Gastroesophageal sphincter (tissue), 4 donors: ENCODE data around the gene WSB2. TPM values are rescaled to one million over a fixed set of nuclear protein-coding genes. Genes with fewer than 3 reads are reported as not detected.

Source experiments
- ATAC-seq: fragments of 150-250 bp; one replicate; pipeline ENCODE4 v1.9.1; 2016; ENCODE audit warnings: mild to moderate bottlenecking, moderate library complexity
- H3K27ac ChIP-seq, 4 donors: fragments of 200-600 bp; sonication (generic) in 3 of 4; 1 replicate in 3 of 4; 2 replicates in 1 of 4; pipeline ENCODE4 v1.5.1; 2016 to 2019
- H3K27me3 ChIP-seq: fragments of 200-600 bp; sonication (generic); one replicate; pipeline ENCODE4 v1.5.1; 2019
- H3K36me3 ChIP-seq, 2 donors: fragments of 200-600 bp; sonication (generic); one replicate each; pipeline ENCODE4 v1.5.1; 2019; ENCODE audit warnings: control low read depth in 1 of 2
- H3K4me1 ChIP-seq, 3 donors: fragments of 200-600 bp; sonication (generic); 1 replicate in 2 of 3; 2 replicates in 1 of 3; pipeline ENCODE4 v1.5.1; 2016 to 2019; ENCODE audit warnings: control low read depth in 2 of 3
- H3K4me3 ChIP-seq, 2 donors: fragments of 200-600 bp; sonication (generic); one replicate each; pipeline ENCODE4 v1.5.1; 2019; ENCODE audit warnings: mild to moderate bottlenecking in 1 of 2, moderate library complexity in 1 of 2
- H3K9me3 ChIP-seq, 3 donors: fragments of 200-600 bp; sonication (generic); one replicate each; pipeline ENCODE4 v1.5.1; 2017 to 2019; ENCODE audit warnings: control low read depth in 2 of 3
- CTCF ChIP-seq, 4 experiments: fragments of 200-600 bp in 2 of 4; fragments of 450-650 bp in 2 of 4; sonication (generic) in 1 of 4; IDR thresholded peaks; one replicate each; pipeline ENCODE4 v1.5.1; 2017 to 2019; ENCODE audit warnings: antibody characterized with exemption in 4 of 4, mild to moderate bottlenecking in 2 of 4, moderate library complexity in 2 of 4
- EP300 ChIP-seq: sonication (generic); formaldehyde crosslinking; IDR thresholded peaks from one replicate; pipeline ENCODE4 v1.6.1; 2017; ENCODE audit warnings: antibody characterized with exemption, mild to moderate bottlenecking
- POLR2A ChIP-seq, 2 donors: fragments of 450-650 bp; IDR thresholded peaks; one replicate each; pipeline ENCODE4 v1.6.1; 2017; ENCODE audit warnings: antibody characterized with exemption in 2 of 2, mild to moderate bottlenecking in 2 of 2, moderate library complexity in 1 of 2
- POLR2AphosphoS5 ChIP-seq: sonication (generic); formaldehyde crosslinking; IDR thresholded peaks from one replicate; pipeline ENCODE4 v1.6.1; 2017; ENCODE audit warnings: antibody characterized with exemption
- WGBS, 2 donors: methylation state at CpG; one replicate each; pipeline ENCODE4 v1.1.5; 2018; ENCODE audit warnings: low coverage in 1 of 2; 5-methylcytosine and 5-hydroxymethylcytosine counted together
- total RNA-seq, 4 donors: library from RNA; depleted of rRNA; stranded (reverse); fragments of >200 nt; gene quantifications; one replicate each; pipeline ENCODE4 v1.1.0, GENCODE V29; 2016

The WSB2 gene
- total RNA-seq, 4 donors from 2014 or later: 73.0 to 85.9 (median 81.5) TPM

GRCh38 chr12:118044577-118044976 is 16.4 kb downstream of the WSB2 start:
- TF ChIP-seq EP300: no peak
- no peak for TF ChIP-seq POLR2AphosphoS5
- peaks cover 0 to 96% of the 10 kb centered on the region in 2 donors for H3K36me3 ChIP-seq
- no peak overlapping the region for H3K27ac ChIP-seq
- no peak for ATAC-seq
- H3K9me3 ChIP-seq: no peaks in the 10 kb centered on the region
- no peak overlapping the region for H3K4me3 ChIP-seq
- 86 to 97% methylated on average over 7 to 8 of the region's 8 CpGs for WGBS, 2 donors
- H3K27me3 ChIP-seq: no peaks in the 10 kb centered on the region
- no peaks in the 10 kb centered on the region for H3K4me1 ChIP-seq

GRCh38 chr12:118044075-118044474 is 16.9 kb downstream of the WSB2 start:
- 80 to 89% methylated on average over 1 to 2 of the region's 2 CpGs for WGBS, 2 donors
- no peaks in the 10 kb centered on the region for H3K9me3 ChIP-seq
- H3K27me3 ChIP-seq: no peaks in the 10 kb centered on the region
- no peaks in the 10 kb centered on the region for H3K4me1 ChIP-seq
- ATAC-seq: no peak
- no peak for TF ChIP-seq POLR2A (IDR thresholded peaks at IDR 0.05)
- TF ChIP-seq POLR2AphosphoS5: no peak
- no peak for TF ChIP-seq EP300
- TF ChIP-seq CTCF (IDR thresholded peaks at IDR 0.05): no peak
- peaks cover 0 to 96% of the 10 kb centered on the region in 2 donors for H3K36me3 ChIP-seq
- H3K27ac ChIP-seq: no peak overlapping the region
- H3K4me3 ChIP-seq: no peak overlapping the region

GRCh38 chr12:118042091-118042490 is 18.9 kb downstream of the WSB2 start:
- Histone ChIP-seq H3K27me3 (no peaks in the 10 kb centered on the region), H3K4me1 (no peaks in the 10 kb centered on the region), H3K9me3 (no peaks in the 10 kb centered on the region), H3K27ac (no peak overlapping the region), H3K4me3 (no peak overlapping the region), H3K36me3 (peaks cover 0 to 100% of the 10 kb centered on the region in 2 donors)
- TF ChIP-seq CTCF (IDR thresholded peaks at IDR 0.05): no peak
- no peak for TF ChIP-seq POLR2AphosphoS5
- no peak for TF ChIP-seq EP300
- TF ChIP-seq POLR2A (IDR thresholded peaks at IDR 0.05): no peak
- ATAC-seq: no peak
- WGBS, 2 donors: 100% methylated on average over 3 of the region's 4 CpGs

GRCh38 chr12:118038137-118038536 is 22.8 kb downstream of the WSB2 start:
- 63 to 81% methylated on average over 1 to 4 of the region's 6 CpGs for WGBS, 2 donors
- Histone ChIP-seq H3K4me3 (no peak overlapping the region), H3K36me3 (peaks cover 0 to 100% of the 10 kb centered on the region in 2 donors), H3K27me3 (no peaks in the 10 kb centered on the region), H3K4me1 (peaks cover 0 to 13% (median 0%) of the 10 kb centered on the region in 3 donors), H3K27ac (no peak overlapping the region), H3K9me3 (no peaks in the 10 kb centered on the region)
- TF ChIP-seq POLR2A (IDR thresholded peaks at IDR 0.05) (no peak), POLR2AphosphoS5 (no peak), EP300 (no peak), CTCF (IDR thresholded peaks at IDR 0.05) (no peak)
- ATAC-seq: no peak

- Histone ChIP-seq H3K4me1 (peaks cover 0 to 13% (median 0%) of the 10 kb centered on the region in 3 donors), H3K36me3 (peaks cover 0 to 100% of the 10 kb centered on the region in 2 donors), H3K9me3 (no peaks in the 10 kb centered on the region), H3K27ac (no peak overlapping the region), H3K27me3 (no peaks in the 10 kb centered on the region), H3K4me3 (no peak overlapping the region)
- ATAC-seq: no peak
- WGBS, 2 donors: 83 to 97% methylated on average over 7 of the region's 11 CpGs
- TF ChIP-seq POLR2A (IDR thresholded peaks at IDR 0.05) (no peak), POLR2AphosphoS5 (no peak), CTCF (IDR thresholded peaks at IDR 0.05) (no peak), EP300 (no peak)
Measured at GRCh38 chr12:118036672-118037411, 24.1 kb downstream of the WSB2 start.
